Tibial artery (tissue), 4 donors: Measurements from ENCODE around the gene DMPK.

Experiments used
- DNase-seq, 2 donors: peaks; one replicate each; pipeline ENCODE4 v3.0.0-alpha.2; 2019
- H3K27ac ChIP-seq, 2 donors: fragments of 200-600 bp; sonication (generic) in 1 of 2; 1 replicate in 1 of 2; 2 replicates in 1 of 2; pipeline ENCODE4 v1.5.1; 2018 to 2019; ENCODE audit warnings: mild to moderate bottlenecking in 1 of 2
- H3K27me3 ChIP-seq, 2 donors: fragments of 200-600 bp; sonication (generic) in 1 of 2; one replicate each; pipeline versions ENCODE4 v1.5.1 to v1.6.0; 2016 to 2019
- H3K36me3 ChIP-seq, 3 donors: fragments of 200-600 bp; sonication (generic) in 2 of 3; one replicate each; pipeline ENCODE4 v1.5.1; 2016 to 2019; ENCODE audit warnings: mild to moderate bottlenecking in 2 of 3
- H3K4me1 ChIP-seq, 4 donors: fragments of 200-600 bp; sonication (generic) in 2 of 4; 1 replicate in 3 of 4; 2 replicates in 1 of 4; pipeline ENCODE4 v1.5.1; 2016 to 2019
- H3K4me3 ChIP-seq, 2 donors: fragments of 200-600 bp; sonication (generic) in 1 of 2; 1 replicate in 1 of 2; 2 replicates in 1 of 2; pipeline ENCODE4 v1.5.1; 2018 to 2019; ENCODE audit warnings: mild to moderate bottlenecking in 2 of 2
- H3K9me3 ChIP-seq, 3 donors: fragments of 200-600 bp; sonication (generic) in 1 of 3; one replicate each; pipeline ENCODE4 v1.5.1; 2016 to 2019
- CTCF ChIP-seq, 2 experiments: fragments of 200-600 bp in 1 of 2; fragments of 450-650 bp in 1 of 2; IDR thresholded peaks; one replicate each; pipeline ENCODE4 v1.5.1; 2017 to 2019; ENCODE audit warnings: antibody characterized with exemption in 2 of 2, mild to moderate bottlenecking in 1 of 2, moderate library complexity in 1 of 2
- intact Hi-C: fragments of 100-400 bp; cut with DNase I; formaldehyde crosslinking; loops from one replicate; pipeline ENCODE4 v1.15.0; 2023; ENCODE audit warnings: low total_unique reads

The DMPK gene

GRCh38 chr19:45784096-45784495 lies 1.8 kb upstream of the DMPK start:
- peaks cover 12 to 50% (median 38%) of the 10 kb centered on the region in 3 donors for H3K36me3 ChIP-seq
- peak overlapping the region in 1 of 2 donors; percentile 86 for H3K4me3 ChIP-seq
- TF ChIP-seq CTCF (IDR thresholded peaks at IDR 0.05) = no peak
- H3K4me1 ChIP-seq = peaks cover 8 to 71% (median 50%) of the 10 kb centered on the region in 4 donors
- no peaks in the 10 kb centered on the region for H3K27me3 ChIP-seq
- no peak for DNase-seq
- intact Hi-C loops = no loop called here
- no peaks in the 10 kb centered on the region for H3K9me3 ChIP-seq
- peak overlapping the region; percentile 92 to 94 for H3K27ac ChIP-seq

GRCh38 chr19:45782820-45783785 lies 813 bp upstream of the DMPK start:
- peaks cover 8 to 81% (median 55%) of the 10 kb centered on the region in 4 donors for H3K4me1 ChIP-seq
- peaks cover 15 to 50% (median 38%) of the 10 kb centered on the region in 3 donors for H3K36me3 ChIP-seq
- H3K9me3 ChIP-seq = no peaks in the 10 kb centered on the region
- intact Hi-C loops = no loop called here
- no peaks in the 10 kb centered on the region for H3K27me3 ChIP-seq
- peak; percentile 80 to 95 for DNase-seq
- peak overlapping the region; percentile 76 to 86 for H3K4me3 ChIP-seq
- peak overlapping the region; percentile 92 to 94 for H3K27ac ChIP-seq
- TF ChIP-seq CTCF (IDR thresholded peaks at IDR 0.05) = no peak

GRCh38 chr19:45781214-45782161 lies 802 bp downstream of the DMPK start:
- DNase-seq = peak in 1 of 2 donors; percentile 82
- peak overlapping the region; percentile 92 to 94 for H3K27ac ChIP-seq
- no peaks in the 10 kb centered on the region for H3K9me3 ChIP-seq
- peaks cover 31 to 50% (median 39%) of the 10 kb centered on the region in 3 donors for H3K36me3 ChIP-seq
- H3K4me3 ChIP-seq = peak overlapping the region; percentile 76 to 86
- no peaks in the 10 kb centered on the region for H3K27me3 ChIP-seq
- TF ChIP-seq CTCF (IDR thresholded peaks at IDR 0.05) = no peak
- intact Hi-C loops = no loop called here
- peaks cover 8 to 85% (median 55%) of the 10 kb centered on the region in 4 donors for H3K4me1 ChIP-seq

GRCh38 chr19:45780448-45781213 lies 1.7 kb downstream of the DMPK start:
- Histone ChIP-seq H3K4me3 (peak overlapping the region; percentile 76 to 86), H3K4me1 (peaks cover 8 to 78% (median 49%) of the 10 kb centered on the region in 4 donors)

More at GRCh38 chr19:45780448-45781213, 1.7 kb downstream of the DMPK start:
- Histone ChIP-seq H3K27me3 (no peaks in the 10 kb centered on the region), H3K9me3 (no peaks in the 10 kb centered on the region), H3K36me3 (peaks cover 33 to 45% (median 33%) of the 10 kb centered on the region in 3 donors), H3K27ac (peak overlapping the region; percentile 92 to 94)
- intact Hi-C loops = no loop called here
- DNase-seq = peak in 1 of 2 donors; percentile 78
- no peak for TF ChIP-seq CTCF (IDR thresholded peaks at IDR 0.05)
